GM10266 (cell line): Measurements from ENCODE around the gene MYEF2.

Experiments
- DNase-seq: peaks from one replicate; pipeline ENCODE4 v3.0.0; 2012; ENCODE audit errors: extremely low spot score
- TF ChIP-seq, protein P1 (sequence below): IDR thresholded peaks from 2 replicates; pipeline ENCODE4 v1.5.1; 2012; ENCODE audit warnings: mild to moderate bottlenecking, low read depth; ENCODE audit not compliant: control insufficient read depth, insufficient read depth; ENCODE audit errors: missing control alignments

Gene MYEF2

GRCh38 chr15:48103647-48104046 lies 74.4 kb downstream of the MYEF2 start:
- no peak for DNase-seq

DNA sequence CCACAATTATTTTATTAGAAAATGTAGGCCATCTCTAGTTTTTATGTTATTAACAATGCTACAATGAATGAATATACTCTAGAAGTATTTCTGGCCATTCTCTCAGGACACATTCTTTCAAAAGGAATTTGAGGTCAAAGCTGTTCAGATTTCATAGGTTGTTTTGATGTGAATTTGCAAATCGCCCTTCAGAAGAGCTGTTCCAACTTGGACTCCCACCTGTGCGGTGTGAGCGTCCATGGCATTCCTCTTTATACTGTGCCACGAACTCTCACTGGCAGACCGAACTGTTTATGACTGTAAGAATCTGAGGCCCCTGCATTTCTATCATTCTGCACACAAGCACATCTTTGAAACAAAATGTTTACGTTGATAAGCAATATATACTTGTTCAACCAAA lies 75.9 kb downstream of the MYEF2 start:
- no peak for DNase-seq
- TF ChIP-seq, protein P1, sequence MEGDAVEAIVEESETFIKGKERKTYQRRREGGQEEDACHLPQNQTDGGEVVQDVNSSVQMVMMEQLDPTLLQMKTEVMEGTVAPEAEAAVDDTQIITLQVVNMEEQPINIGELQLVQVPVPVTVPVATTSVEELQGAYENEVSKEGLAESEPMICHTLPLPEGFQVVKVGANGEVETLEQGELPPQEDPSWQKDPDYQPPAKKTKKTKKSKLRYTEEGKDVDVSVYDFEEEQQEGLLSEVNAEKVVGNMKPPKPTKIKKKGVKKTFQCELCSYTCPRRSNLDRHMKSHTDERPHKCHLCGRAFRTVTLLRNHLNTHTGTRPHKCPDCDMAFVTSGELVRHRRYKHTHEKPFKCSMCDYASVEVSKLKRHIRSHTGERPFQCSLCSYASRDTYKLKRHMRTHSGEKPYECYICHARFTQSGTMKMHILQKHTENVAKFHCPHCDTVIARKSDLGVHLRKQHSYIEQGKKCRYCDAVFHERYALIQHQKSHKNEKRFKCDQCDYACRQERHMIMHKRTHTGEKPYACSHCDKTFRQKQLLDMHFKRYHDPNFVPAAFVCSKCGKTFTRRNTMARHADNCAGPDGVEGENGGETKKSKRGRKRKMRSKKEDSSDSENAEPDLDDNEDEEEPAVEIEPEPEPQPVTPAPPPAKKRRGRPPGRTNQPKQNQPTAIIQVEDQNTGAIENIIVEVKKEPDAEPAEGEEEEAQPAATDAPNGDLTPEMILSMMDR = no peak

More at GRCh38 chr15:48103647-48104046, 74.4 kb downstream of the MYEF2 start:
- TF ChIP-seq, protein P1 = no peak

- TF ChIP-seq, protein P1 = no peak
These were observed 76.6 kb downstream of the MYEF2 start for GRCh38 chr15:48101376-48101961.

GRCh38 chr15:48097264-48097663 lies 80.8 kb downstream of the MYEF2 start:
- DNase-seq = no peak
- TF ChIP-seq, protein P1 = no peak

More at GRCh38 chr15:48101376-48101961, 76.6 kb downstream of the MYEF2 start:
- no peak for DNase-seq

DNA sequence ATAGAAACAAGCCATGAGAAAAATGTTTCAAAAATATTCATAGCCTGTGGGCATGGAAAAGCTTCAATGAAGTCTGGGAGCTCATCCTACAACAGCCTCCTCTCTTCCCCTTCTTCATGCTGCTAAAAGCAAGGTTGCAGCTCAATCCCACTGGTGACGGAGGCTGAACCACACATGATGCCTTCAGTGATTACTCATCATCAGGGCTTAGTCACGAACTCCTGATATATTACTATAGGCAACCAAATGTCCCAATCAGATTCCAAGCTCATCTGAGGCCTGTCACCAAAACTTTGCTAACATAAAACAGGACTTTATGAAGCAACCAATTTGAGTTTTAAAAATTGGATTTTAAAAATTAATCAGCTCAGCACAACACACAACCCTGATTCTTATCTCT lies 81.3 kb downstream of the MYEF2 start:
- no peak for DNase-seq
- TF ChIP-seq, protein P1 = no peak

DNA sequence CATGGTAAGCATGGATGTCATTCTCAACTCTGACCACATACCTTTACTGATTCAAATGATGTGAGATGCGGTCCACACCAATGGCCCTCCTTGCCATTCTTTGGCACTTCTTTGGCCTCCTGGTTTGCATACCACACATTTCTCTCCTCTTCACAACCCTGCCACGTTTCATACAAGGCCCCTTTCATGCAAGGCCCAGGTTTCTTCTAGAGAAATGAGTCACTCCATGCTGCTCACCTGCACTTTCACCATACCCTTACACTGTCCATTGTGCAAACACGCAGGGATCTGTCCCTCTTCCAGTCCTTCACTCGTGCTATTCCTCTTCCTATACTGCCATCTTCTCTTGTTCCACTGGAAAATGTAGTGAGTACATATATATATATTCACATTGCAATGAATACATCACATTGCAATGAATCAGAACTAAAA lies 81.7 kb downstream of the MYEF2 start:
- no peak for DNase-seq
- TF ChIP-seq, protein P1 = no peak

DNA sequence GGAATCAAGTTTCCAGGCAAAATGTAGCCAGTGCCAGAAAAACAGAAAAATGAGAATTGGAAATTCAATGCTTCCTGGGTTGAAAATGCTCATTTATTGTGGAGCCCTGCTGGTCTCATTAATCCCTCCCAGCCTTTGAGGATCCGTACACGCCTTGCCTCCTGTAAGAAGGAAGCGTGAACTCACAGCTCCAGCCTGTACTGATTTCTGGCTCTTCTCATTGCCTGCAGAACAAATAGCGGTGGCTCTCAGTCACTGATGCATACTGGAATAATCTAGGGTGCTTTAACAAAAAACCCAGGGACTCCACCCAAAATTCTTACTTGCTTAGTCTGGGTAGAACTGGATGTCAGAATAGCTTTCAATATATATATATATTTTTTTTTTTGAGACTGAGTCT lies 86.6 kb downstream of the MYEF2 start:
- no peak for DNase-seq
- TF ChIP-seq, protein P1 = no peak
